Fibroblast of lung (primary cell): ENCODE results near the gene TSPAN9. TPM values are rescaled to one million over a fixed set of nuclear protein-coding genes. Genes with fewer than 3 reads are reported as not detected.

Source experiments
- DNase-seq, 2 donors: peaks; one replicate each; pipeline versions ENCODE4 v3.0.0 to v3.0.0-alpha.2; 2010; ENCODE audit warnings: low read depth in 2 of 2
- H2AFZ ChIP-seq: 2 replicates; pipeline ENCODE4 v1.5.1; 2012; ENCODE audit warnings: low read length, control low read depth, inconsistent platforms
- H3K27ac ChIP-seq: 2 replicates; pipeline ENCODE4 v1.5.1; 2011; ENCODE audit warnings: low read length, control low read depth; ENCODE audit not compliant: insufficient read depth
- H3K27me3 ChIP-seq: 2 replicates; pipeline ENCODE4 v1.5.1; 2011; ENCODE audit warnings: mild to moderate bottlenecking, low read length; ENCODE audit not compliant: control insufficient read depth, insufficient read depth
- H3K36me3 ChIP-seq: 2 replicates; pipeline ENCODE4 v1.5.1; 2011; ENCODE audit warnings: low read length; ENCODE audit not compliant: control insufficient read depth, insufficient read depth
- H3K4me1 ChIP-seq: 2 replicates; pipeline ENCODE4 v1.5.1; 2011; ENCODE audit warnings: low read length; ENCODE audit not compliant: control insufficient read depth, insufficient read depth; ENCODE audit errors: extremely low read depth
- H3K4me2 ChIP-seq: 2 replicates; pipeline ENCODE4 v1.5.1; 2011; ENCODE audit warnings: low read length, control low read depth; ENCODE audit not compliant: insufficient read depth; ENCODE audit errors: extremely low read depth
- H3K4me3 ChIP-seq, 4 experiments: fragments of 200-600 bp in 1 of 4; sonication (generic) in 1 of 4; replicated peaks in 1 of 4; 2 replicates each; pipeline ENCODE4 v1.5.1; 2011 to 2016; ENCODE audit warnings: low read length in 4 of 4, low read depth in 3 of 4, mild to moderate bottlenecking in 3 of 4, control low read depth in 2 of 4, inconsistent platforms in 1 of 4, mixed read lengths in 1 of 4; ENCODE audit not compliant: insufficient read depth in 1 of 4; ENCODE audit errors: control extremely low read depth in 1 of 4
- H3K79me2 ChIP-seq: 2 replicates; pipeline ENCODE4 v1.5.1; 2012; ENCODE audit warnings: mild to moderate bottlenecking, low read length, inconsistent platforms; ENCODE audit not compliant: control insufficient read depth, insufficient read depth
- H3K9ac ChIP-seq: 2 replicates; pipeline ENCODE4 v1.5.1; 2011; ENCODE audit warnings: mild to moderate bottlenecking, low read length, control low read depth; ENCODE audit not compliant: insufficient read depth
- H3K9me3 ChIP-seq: 2 replicates; pipeline ENCODE4 v1.5.1; 2012; ENCODE audit warnings: low read depth, low read length; ENCODE audit not compliant: control insufficient read depth, insufficient read depth
- H4K20me1 ChIP-seq: 2 replicates; pipeline ENCODE4 v1.5.1; 2011; ENCODE audit warnings: low read length; ENCODE audit not compliant: control insufficient read depth, insufficient read depth; ENCODE audit errors: extremely low read depth
- CTCF ChIP-seq, 2 donors: IDR thresholded peaks in 1 of 2; conservative IDR thresholded peaks in 1 of 2; 1 replicate in 1 of 2; 2 replicates in 1 of 2; pipeline ENCODE4 v1.5.1; 2011 to 2012; ENCODE audit warnings: low read length in 2 of 2, control low read depth in 1 of 2, inconsistent platforms in 1 of 2, low read depth in 1 of 2, mild to moderate bottlenecking in 1 of 2
- EZH2 ChIP-seq: IDR thresholded peaks from 2 replicates; pipeline ENCODE4 v1.5.1; 2012; ENCODE audit warnings: low read length, control low read depth, mild to moderate bottlenecking; ENCODE audit errors: missing control alignments
- polyA plus RNA-seq, 2 donors: library from polyadenylated mRNA; depleted of rRNA in 1 of 2; stranded (reverse) in 1 of 2; unstranded in 1 of 2; fragments of >200 nt; gene quantifications; 2 replicates each; pipeline ENCODE4 v1.2.1, GENCODE V29; 2011 to 2012; ENCODE audit warnings: missing spikeins in 1 of 2
- total RNA-seq: library from RNA; depleted of rRNA; stranded (reverse); fragments of >200 nt; gene quantifications from 2 replicates; pipeline ENCODE4 v1.2.1, GENCODE V29; 2014

The TSPAN9 gene
- total and polyA plus RNA-seq, 2 donors (not counting 1 experiment from before 2014, with no cell fraction given) = 31.1 to 35.2 TPM

DNA sequence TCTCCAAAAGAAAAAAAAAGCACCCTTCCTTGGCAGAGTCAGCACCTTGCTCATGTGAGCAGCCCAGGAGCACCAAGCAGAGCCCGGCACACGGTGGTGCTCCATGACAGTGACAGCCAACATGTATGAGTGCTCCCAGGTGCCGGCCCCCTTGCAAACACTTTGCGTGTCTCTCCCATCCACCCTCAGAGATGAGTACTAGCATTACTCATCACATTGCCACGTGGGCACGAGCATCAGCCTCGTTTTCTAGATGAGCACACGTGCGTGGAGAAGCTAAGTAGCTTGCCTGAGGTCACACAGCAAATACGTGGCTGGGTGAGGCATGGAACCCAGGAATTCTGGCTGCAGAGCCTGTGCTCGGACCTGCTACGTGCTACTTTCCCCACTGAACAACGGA, 235.9 kb downstream of the TSPAN9 start:
- Histone ChIP-seq H3K27me3 (peaks cover 4% of the 10 kb centered on the region), H3K36me3 (no peaks in the 10 kb centered on the region), H2AFZ (no peak overlapping the region), H3K9me3 (no peaks in the 10 kb centered on the region), H3K27ac (no peak overlapping the region), H3K79me2 (no peaks in the 10 kb centered on the region), H3K4me2 (no peak overlapping the region), H3K9ac (no peak overlapping the region), H4K20me1 (no peaks in the 10 kb centered on the region), H3K4me1 (peaks cover 7% of the 10 kb centered on the region), H3K4me3 (no peak overlapping the region)
- peak; percentile 46 to 86 for DNase-seq
- TF ChIP-seq EZH2 = no peak
- no peak for TF ChIP-seq CTCF (conservative IDR thresholded peaks at IDR 0.05 in 1 of 2, IDR thresholded peaks at IDR 0.05 in 1 of 2; ENCODE audit: low read depth in 1 of 2, low read length in 2 of 2)

GRCh38 chr12:3313675-3314663, 236.8 kb downstream of the TSPAN9 start:
- no peak for DNase-seq

More at GRCh38 chr12:3313675-3314663, 236.8 kb downstream of the TSPAN9 start:
- Histone ChIP-seq H4K20me1 (no peaks in the 10 kb centered on the region), H3K4me3 (no peak overlapping the region), H3K27ac (no peak overlapping the region), H3K9me3 (no peaks in the 10 kb centered on the region), H3K27me3 (peaks cover 6% of the 10 kb centered on the region), H3K4me1 (peaks cover 7% of the 10 kb centered on the region), H3K79me2 (no peaks in the 10 kb centered on the region), H3K36me3 (no peaks in the 10 kb centered on the region), H3K9ac (no peak overlapping the region), H3K4me2 (no peak overlapping the region), H2AFZ (no peak overlapping the region)
- TF ChIP-seq EZH2 (no peak), CTCF (conservative IDR thresholded peaks at IDR 0.05 in 1 of 2, IDR thresholded peaks at IDR 0.05 in 1 of 2; ENCODE audit: low read depth in 1 of 2, low read length in 2 of 2) (peak; percentile 25 to 39)
